ENCODE measurements around the gene MEAF6.

Gene MEAF6

GRCh38 chr1:37482796-37483744 lies 31.5 kb downstream of the MEAF6 start:
- DNase-seq = no peak

DNA sequence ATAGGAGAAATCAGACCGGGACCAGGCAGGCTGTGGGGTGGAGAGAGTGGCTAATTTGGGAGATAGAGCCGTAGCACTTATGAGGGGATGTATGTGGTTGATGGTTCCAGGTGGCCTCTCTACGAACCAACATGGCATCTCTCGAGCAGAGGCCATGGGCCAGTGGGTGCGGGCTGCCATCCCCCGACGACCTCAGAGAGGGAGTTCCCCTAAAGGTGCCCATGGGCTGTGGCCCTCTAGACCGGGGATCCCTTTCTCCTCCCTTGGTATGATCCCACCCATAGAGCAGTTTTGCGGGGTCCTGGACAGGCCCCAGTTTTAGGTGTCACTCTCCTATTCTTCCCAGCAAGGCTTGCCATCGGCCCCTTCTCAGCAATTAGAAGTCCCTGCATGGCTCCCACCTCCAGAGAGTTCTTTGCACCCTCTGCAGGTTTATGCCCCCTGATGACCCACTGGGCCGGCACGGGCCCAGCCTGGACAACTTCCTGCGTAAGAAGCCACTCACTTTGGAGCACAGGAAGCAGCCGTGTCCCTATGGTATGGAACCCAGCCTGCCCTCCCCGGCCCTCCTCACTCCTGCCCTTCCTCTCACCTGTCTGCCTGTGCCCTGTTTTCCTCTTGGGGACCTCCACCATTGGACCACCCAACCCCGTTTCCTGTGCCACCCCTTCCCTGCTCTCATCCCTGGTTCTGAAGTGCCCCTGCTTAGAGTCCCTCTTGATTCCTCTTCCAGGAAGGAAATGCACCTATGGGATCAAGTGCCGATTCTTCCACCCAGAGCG lies 32.4 kb downstream of the MEAF6 start:
- DNase-seq = no peak

GRCh38 chr1:37481289-37482003 lies 33.1 kb downstream of the MEAF6 start:
- no peak for DNase-seq

GRCh38 chr1:37480581-37481288 lies 33.8 kb downstream of the MEAF6 start:
- no peak for DNase-seq

DNA sequence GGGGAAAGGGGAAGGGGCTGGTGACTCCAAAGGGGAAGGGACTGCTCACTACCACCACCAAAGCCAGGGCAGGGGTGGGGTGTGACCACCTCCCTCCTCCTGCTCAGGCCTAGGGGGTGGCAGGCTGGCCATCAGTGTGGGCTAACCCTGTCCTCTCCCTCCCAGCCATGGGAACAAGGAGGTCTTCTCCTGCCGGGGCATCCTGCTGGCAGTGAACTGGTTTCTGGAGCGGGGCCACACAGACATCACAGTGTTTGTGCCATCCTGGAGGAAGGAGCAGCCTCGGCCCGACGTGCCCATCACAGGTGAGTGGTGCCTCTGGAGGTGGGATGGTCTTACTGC lies 34.5 kb downstream of the MEAF6 start:
- no peak for DNase-seq

DNA sequence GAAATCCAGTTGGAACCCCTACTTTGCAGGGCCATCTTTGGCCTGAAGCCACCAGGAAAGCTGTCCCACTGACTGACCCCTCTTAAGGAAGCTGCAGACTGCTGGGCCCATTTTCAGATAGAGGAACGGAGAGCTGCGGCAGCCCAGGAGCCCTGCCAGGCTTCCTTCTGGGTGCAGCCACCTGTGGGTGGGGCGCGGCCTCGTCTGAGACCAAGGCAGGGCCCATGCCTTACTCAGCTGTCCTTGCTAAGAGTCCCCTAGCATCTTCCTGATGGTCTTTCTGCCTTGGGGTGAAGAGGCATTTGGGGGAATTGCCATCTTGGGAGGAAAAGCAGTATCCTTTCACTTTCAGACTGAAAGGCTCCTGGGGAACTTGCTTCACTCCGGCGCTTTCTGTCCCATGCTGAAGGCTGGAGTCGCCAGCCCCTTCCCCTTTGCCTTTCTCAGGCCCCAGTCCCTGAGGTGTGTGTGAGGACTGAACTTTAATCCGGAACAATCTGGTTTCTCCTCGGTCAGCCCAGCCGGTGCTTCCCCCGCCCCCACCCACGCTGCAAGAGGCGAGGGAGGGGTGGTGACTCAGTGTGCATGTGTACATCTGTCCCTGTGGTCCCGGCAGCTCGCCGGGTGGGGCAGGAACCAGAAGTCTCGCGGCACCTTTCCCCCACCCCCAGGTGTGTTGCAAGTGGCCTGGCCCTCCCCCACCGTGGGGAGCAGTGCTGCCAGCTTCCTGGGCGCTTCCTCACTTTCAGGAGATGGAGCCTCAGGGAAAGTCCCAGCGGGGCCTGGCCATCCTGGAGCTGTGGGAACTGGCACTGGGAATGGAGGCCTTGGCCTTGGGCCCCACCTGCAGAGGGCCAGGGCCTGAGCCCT lies 35.1 kb downstream of the MEAF6 start:
- DNase-seq = peak; percentile 88

GRCh38 chr1:37478890-37479254 lies 35.7 kb downstream of the MEAF6 start:
- no peak for DNase-seq

GRCh38 chr1:37478451-37478881 lies 36.1 kb downstream of the MEAF6 start:
- DNase-seq = peak; percentile 43

GRCh38 chr1:37477946-37478345 lies 36.6 kb downstream of the MEAF6 start:
- no peak for DNase-seq

DNA sequence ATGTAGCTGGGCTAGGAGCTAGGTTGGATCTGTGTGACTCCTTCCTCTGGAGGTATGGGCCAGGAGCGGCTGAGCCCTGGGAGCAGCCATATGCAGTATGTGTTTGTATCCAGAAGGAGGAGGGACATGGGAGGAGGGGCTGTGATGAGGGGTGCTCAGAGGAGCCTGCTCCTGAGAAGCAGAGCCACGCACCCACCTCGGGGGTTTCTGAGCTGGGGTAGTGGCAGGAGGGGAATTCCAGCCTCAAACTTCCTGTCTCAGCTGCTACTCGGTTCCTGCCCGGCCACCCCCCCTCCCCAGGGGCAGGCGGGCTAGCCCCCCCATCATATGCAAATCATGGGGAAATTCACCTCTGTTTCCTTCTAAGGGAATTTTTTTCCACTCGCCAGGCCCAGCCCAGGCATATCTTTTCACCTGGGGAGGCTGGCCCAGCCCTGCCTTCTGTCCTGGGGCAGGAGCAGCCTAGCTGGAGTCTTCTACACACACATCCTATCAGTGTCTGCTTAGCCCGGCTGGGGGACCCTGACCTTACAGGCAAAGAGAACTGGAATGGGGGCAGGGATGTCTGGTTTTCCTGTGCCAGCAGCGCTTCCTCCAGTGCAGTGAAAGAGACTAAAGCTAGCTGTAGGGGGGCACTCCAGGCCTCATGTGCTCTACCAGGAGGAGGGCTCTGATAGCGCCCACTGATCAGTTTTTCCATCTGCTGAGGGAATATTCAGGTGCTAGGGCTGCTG lies 37.2 kb downstream of the MEAF6 start:
- peak; percentile 80 for DNase-seq

DNA sequence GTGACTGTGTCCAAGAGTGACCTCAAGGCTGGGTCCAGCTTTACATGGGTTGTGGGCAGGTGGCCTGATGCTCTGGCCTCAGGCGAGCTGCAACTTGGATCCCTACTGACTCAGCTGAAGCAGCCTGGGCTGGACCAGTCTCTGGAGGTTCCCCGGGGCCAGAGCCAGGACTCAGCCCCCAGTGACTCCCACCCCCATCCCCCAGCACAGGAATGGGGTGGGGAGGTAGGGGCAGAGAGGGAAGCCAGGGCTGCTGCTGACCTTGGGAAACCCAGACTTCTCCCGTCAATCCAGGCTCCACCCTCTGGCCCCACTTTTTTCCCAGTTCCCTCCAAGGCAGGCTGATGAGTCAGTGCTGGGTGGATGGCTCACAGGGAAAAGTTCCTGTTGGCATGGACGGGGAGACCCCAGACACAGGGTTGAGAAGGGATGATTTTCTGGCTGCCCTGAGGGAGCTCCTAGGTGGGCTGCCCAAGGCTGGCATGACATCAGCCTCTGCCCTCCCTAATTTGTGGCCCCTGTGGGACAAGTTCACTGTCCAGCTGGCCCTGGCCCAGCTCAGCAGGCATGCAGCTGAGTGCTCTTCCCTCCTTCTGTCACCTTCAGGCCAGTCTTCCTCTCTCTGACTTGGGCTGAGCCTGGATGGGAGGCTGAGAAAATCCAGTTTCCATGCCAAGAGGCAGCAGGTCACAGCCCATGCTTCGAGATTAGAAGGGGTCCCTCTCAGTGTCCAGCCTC lies 37.9 kb downstream of the MEAF6 start:
- no peak for DNase-seq

DNA sequence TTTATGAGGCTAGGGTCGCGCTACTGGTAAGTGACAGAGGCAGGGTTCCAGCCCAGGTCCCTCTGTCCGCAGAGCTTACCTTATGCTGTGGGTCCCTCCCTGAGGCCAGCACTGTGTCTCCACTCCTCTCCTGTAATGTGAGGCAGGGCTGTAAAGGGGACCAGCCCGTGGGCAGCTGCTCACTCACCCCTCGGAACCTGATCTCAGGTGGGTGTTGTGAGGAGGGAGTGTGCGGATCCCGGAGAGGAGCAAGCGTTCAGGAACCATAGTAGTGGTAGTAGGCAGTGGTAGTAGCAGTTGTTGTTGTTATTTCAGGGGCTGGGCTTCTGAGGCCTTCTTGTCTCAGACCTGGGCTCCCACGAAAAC lies 38.5 kb downstream of the MEAF6 start:
- no peak for DNase-seq

- no peak for DNase-seq
These were observed 39.0 kb downstream of the MEAF6 start for GRCh38 chr1:37475380-37476086.

DNA sequence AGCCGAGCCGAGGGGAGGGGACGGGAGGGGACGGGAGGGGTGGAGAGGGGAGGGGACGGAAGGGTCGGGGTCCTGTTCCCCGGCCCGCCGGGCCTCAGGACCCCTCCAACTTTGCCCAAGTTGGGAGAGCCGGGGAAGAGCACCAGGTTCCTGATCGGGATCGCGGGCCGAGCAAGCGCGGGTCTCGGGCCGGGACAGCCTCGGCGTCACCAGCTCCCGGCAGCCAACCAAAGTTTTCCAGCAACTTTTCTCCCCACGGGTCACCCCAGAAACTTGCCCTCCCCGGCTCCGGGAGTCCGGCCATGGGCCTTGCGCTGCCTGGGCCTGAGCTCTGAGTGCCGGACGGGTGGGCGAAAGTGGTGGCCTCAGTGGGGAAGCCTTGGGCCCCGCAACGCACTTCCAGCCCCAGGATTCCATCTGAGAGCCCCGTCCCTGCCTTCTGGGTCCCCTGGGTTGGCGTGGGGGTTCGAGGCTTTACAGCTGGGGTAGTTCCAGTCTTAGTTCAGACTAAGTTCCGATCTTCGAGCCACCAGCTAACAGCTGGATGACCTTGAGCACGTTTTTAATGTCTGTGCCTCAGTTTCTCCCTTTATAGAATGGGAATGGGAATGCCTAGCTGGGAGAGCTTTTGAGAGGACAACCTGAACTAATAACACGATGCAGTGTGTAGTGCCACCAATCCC lies 39.7 kb downstream of the MEAF6 start:
- DNase-seq = peak; percentile 29

GRCh38 chr1:37474046-37474696 lies 40.4 kb downstream of the MEAF6 start, which contains the start of gene ZC3H12A:
Gene ZC3H12A, plus strand, starts transcription at chr1:37474580. Its CDS starts 917 bp downstream, at chr1:37475497.
- peak; percentile 93 for DNase-seq

DNA sequence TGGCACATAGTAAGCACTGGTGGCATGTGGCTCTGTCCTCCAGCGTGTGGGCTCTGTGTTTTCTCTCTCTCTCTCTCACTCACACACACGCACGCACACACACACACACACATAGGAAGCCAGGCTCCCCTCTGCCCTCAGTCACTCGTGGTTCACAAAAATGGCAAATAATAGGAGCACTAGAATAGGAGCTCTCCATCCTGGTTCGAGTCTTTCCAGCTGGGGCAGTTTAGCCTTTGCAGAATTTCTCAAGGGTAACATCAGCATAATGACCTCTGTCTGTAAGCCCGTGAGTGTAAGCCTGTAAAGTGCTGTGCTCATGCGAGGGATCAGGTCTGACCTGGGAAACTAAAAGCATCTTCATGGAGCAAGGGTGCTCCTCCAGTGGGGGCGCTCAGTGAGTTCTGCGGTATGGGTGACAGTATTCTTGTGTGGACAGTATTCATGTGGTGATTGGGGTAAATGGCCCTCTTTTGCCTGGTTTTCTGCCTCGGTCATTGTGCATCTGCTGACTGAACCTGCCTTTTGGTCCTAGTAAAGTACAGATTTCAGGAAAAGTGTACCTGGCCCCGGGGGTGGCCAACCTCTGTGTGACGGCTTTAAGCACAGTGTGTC lies 41.0 kb downstream of the MEAF6 start:
- DNase-seq = no peak

DNA sequence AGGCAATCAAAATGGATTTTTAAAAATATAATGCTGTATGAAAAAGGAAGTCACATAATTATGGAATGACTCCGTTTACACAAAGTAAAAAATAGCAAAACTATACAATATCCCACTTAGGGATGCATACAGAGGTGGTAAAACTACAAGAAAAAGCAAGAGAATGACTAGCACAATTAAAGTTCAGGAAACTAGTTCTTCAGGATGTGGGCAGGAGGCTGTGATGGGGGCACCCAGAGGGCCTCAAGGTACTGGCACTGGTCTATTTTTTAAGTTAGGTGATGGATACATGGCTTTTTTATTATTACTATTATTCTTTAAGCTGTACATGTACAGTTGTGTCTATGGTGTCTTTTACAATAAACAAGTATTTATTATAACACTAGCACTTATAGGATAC lies 41.6 kb downstream of the MEAF6 start:
- DNase-seq = no peak

DNA sequence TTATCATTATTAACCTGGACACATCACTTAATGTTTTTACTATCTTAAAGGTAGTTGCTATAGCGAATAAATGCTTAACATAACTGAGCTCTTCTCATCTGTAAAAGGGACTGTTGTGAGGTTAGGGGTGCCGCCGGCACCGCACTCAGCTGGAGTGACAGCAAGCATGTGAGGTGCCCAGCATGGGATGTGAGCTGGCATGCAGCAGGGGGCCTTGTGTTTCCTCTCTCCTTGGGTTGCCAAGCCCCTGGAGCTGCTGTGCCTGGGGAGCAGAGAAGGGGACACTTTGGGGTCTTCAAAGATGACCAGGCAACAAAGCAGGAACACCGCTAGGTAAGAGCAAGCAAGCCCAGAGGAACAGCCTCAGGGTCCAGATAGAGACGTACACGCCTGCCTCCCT lies 42.3 kb downstream of the MEAF6 start:
- no peak for DNase-seq

Measured in stimulated activated CD4-positive, alpha-beta T cell treated with anti-CD3 and anti-CD28 coated beads, Interleukin-12 subunit alpha, Interleukin-12 subunit beta, amount 100 ng/mL, for 4 hours (primary cell).